Loucy (cell line): ENCODE data around the gene ABCA1.

Source experiments
- CTCF ChIP-seq: fragments of 200-600 bp; sonication (generic); conservative IDR thresholded peaks from 2 replicates; pipeline ENCODE4 v1.5.1; 2014; ENCODE audit warnings: mild to moderate bottlenecking, antibody characterized with exemption, low read length
- EZH2phosphoT487 ChIP-seq: fragments of 200-600 bp; IDR thresholded peaks from 2 replicates; pipeline ENCODE4 v1.6.1; 2018; ENCODE audit warnings: antibody characterized with exemption, mild to moderate bottlenecking, moderate library complexity, borderline replicate concordance

GRCh38 chr9:104851546-104851920 lies 76.4 kb downstream of the ABCA1 start:
- TF ChIP-seq CTCF (no peak), EZH2phosphoT487 (no peak)
